ENCODE results near the gene TRAM2. TPM values are rescaled to one million over a fixed set of nuclear protein-coding genes. Genes with fewer than 3 reads are reported as not detected.
A peak's percentile ranks its signal among the peaks of the same experiment; 100 is the strongest.

The TRAM2 gene
- total RNA-seq, 6 experiments from 2014 or later: 16.1 to 24.8 (median 17.8) TPM

DNA sequence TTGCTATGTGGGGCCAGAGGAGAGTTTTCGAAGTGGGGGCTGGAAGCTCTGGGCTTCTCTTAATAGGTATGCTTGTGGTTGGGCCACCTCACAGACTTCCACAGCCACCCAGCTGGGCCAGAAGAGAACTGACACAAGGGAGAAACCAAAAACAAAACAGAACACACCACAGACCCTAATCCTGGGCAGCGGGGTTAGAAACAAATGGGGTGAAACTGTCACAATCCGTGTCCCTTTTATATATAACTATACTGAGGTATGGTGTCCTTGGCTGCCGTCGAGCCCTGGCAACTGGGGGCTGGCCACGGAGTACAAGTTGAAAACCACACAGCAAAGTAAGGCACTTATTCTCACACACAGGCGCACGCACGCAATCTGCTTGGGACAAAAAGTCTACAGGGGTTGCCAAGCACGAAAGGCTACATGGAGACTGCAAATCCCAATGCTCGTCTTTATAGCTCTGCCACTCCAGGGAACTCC is 78.3 kb downstream of the TRAM2 start:
- intact Hi-C loops (cut with DNase I): no loop called here
- Histone ChIP-seq H3K36me3 (peaks cover 0 to 16% (median 5%) of the 10 kb centered on the region in 4 donors), H3K9me3 (no peaks in the 10 kb centered on the region), H3K4me3 (no peak overlapping the region), H3K4me1 (peaks cover 0 to 11% (median 3%) of the 10 kb centered on the region in 4 donors), H3K27ac (no peak overlapping the region), H3K27me3 (no peaks in the 10 kb centered on the region)
- ATAC-seq: no peak
- 88% methylated on average over 7 of the region's 11 CpGs for WGBS (ENCODE audit: insufficient coverage, low coverage, low lambda C conversion rate, missing lambda C conversion rate)
- DNase-seq: no peak
- no peak for TF ChIP-seq POLR2A (IDR thresholded peaks at IDR 0.05)
- TF ChIP-seq, protein P1, sequence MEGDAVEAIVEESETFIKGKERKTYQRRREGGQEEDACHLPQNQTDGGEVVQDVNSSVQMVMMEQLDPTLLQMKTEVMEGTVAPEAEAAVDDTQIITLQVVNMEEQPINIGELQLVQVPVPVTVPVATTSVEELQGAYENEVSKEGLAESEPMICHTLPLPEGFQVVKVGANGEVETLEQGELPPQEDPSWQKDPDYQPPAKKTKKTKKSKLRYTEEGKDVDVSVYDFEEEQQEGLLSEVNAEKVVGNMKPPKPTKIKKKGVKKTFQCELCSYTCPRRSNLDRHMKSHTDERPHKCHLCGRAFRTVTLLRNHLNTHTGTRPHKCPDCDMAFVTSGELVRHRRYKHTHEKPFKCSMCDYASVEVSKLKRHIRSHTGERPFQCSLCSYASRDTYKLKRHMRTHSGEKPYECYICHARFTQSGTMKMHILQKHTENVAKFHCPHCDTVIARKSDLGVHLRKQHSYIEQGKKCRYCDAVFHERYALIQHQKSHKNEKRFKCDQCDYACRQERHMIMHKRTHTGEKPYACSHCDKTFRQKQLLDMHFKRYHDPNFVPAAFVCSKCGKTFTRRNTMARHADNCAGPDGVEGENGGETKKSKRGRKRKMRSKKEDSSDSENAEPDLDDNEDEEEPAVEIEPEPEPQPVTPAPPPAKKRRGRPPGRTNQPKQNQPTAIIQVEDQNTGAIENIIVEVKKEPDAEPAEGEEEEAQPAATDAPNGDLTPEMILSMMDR (IDR thresholded peaks at IDR 0.05): no peak

DNA sequence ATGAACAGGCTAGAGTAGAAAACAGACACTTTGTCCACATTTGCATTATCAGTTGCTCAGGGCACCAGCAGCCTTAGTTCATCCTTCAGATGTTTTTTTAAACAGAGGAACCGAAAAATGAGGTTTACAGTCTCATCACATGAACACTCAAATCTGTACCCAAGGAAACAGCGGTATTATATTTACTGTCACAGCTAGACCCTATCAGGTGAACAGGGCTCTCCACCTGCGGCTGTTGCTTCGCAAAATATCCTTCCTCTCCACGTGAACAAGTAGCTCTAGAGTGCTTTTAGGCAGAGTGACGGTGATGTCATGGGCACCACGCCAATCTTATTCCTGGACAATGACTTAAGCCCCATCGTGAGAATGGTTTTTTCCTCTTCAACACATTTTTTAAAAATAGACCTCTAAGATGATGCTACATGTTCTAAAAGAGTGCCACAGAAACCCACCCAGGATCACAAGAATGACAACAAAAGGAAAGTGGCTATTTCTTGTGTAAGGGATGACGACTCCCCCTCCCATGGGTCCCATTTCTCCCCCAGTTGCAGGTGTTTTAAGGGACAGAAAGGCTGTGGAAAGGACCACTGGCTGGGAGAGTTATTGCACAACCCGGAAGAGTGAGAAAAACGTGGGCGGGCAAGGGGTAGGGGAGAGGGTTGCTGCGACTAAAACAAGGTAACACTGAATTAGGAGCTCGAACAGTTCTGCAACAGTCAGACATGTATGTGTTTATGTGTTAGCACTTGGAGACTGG is 79.0 kb downstream of the TRAM2 start:
- intact Hi-C loops (cut with DNase I): no loop called here
- no peak for TF ChIP-seq POLR2A (IDR thresholded peaks at IDR 0.05)
- TF ChIP-seq, protein P1 (IDR thresholded peaks at IDR 0.05): no peak
- Histone ChIP-seq H3K9me3 (no peaks in the 10 kb centered on the region), H3K4me3 (no peak overlapping the region), H3K27ac (no peak overlapping the region), H3K27me3 (no peaks in the 10 kb centered on the region), H3K36me3 (peaks cover 0 to 12% (median 5%) of the 10 kb centered on the region in 4 donors), H3K4me1 (peaks cover 0 to 11% (median 4%) of the 10 kb centered on the region in 4 donors)
- ATAC-seq: peak in 1 of 4 donors; percentile 7
- WGBS (ENCODE audit: insufficient coverage, low coverage, low lambda C conversion rate, missing lambda C conversion rate): 68% methylated on average over 14 of the region's 14 CpGs
- DNase-seq: no peak

DNA sequence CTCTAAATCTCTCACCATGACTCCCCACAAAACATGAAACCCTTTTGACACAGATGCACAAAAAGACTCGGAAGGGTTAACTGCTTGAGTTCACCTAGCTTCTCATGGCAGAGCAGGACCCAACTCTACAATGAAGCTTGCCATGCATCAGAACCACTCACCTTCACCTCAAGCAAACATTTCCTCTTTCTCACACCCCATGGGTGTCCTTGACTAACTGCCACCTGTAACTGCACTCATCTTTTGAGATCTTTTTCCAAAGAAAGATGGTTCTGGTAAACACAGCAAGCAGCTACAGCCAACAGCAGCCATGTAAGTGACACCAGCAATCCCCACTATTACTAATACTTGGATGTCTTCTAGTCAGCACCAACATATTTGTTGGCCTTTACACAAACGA is 80.2 kb downstream of the TRAM2 start:
- Histone ChIP-seq H3K36me3 (no peaks in the 10 kb centered on the region), H3K27me3 (no peaks in the 10 kb centered on the region), H3K27ac (no peak overlapping the region), H3K4me1 (peaks cover 0 to 11% (median 4%) of the 10 kb centered on the region in 4 donors), H3K9me3 (no peaks in the 10 kb centered on the region), H3K4me3 (no peak overlapping the region)
- DNase-seq (no peak), ATAC-seq (no peak)
- no peak for TF ChIP-seq POLR2A (IDR thresholded peaks at IDR 0.05)
- TF ChIP-seq, protein P1 (IDR thresholded peaks at IDR 0.05): no peak
- intact Hi-C loops (cut with DNase I): no loop called here
- 85% methylated on average over 1 of the region's 2 CpGs for WGBS (ENCODE audit: insufficient coverage, low coverage, low lambda C conversion rate, missing lambda C conversion rate)

DNA sequence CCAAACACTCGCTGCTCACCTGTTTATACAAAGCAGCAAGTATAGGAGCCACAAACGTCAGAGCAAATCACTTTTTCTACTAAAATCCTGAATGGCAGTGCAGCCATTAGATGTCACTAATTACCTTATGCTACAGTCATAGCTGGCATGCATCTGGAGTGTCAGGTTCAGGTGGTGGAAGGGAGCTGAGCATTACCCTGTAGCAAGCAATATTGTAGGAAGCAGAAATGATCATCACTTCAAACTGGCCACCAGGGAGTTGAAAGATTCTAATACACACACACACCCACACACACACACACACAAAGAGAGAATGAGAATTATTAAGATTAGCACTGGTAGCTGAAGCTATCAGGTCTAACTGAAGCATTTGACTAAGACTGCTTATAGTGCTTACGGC is 80.9 kb downstream of the TRAM2 start:
- ATAC-seq (peak; percentile 21 to 56 (median 44)), DNase-seq (no peak)
- Histone ChIP-seq H3K36me3 (no peaks in the 10 kb centered on the region), H3K9me3 (no peaks in the 10 kb centered on the region), H3K4me3 (no peak overlapping the region), H3K27ac (no peak overlapping the region), H3K4me1 (peaks cover 0 to 11% (median 4%) of the 10 kb centered on the region in 4 donors), H3K27me3 (no peaks in the 10 kb centered on the region)
- TF ChIP-seq, protein P1 (IDR thresholded peaks at IDR 0.05): peak in 1 of 4 donors; percentile 27
- TF ChIP-seq POLR2A (IDR thresholded peaks at IDR 0.05): no peak
- 78% methylated on average over 2 of the region's 3 CpGs for WGBS (ENCODE audit: insufficient coverage, low coverage, low lambda C conversion rate, missing lambda C conversion rate)
- intact Hi-C loops (cut with DNase I): no loop called here

Data from right lobe of liver (tissue), 6 donors.